Body of pancreas (tissue), 4 donors: Measurements from ENCODE around the gene ST6GALNAC3. TPM values are rescaled to one million over a fixed set of nuclear protein-coding genes. Genes with fewer than 3 reads are reported as not detected.

Experiments
- ATAC-seq: fragments of 150-250 bp; one replicate; pipeline ENCODE4 v1.9.1; 2016
- DNase-seq, 4 donors: peaks; one replicate each; pipeline ENCODE4 v3.0.0-alpha.2; 2019
- H3K27ac ChIP-seq, 4 donors: fragments of 200-600 bp; sonication (generic); 1 replicate in 3 of 4; 2 replicates in 1 of 4; pipeline versions ENCODE4 v1.5.1 to v1.6.1; 2016 to 2019; ENCODE audit warnings: mild to moderate bottlenecking in 1 of 4, mixed read lengths in 1 of 4, moderate library complexity in 1 of 4
- H3K27me3 ChIP-seq, 2 donors: fragments of 200-600 bp; sonication (generic); one replicate each; pipeline ENCODE4 v1.6.0; 2016; ENCODE audit warnings: mild to moderate bottlenecking in 1 of 2
- H3K36me3 ChIP-seq, 2 donors: fragments of 200-600 bp; sonication (generic); replicated peaks in 1 of 2; 2 replicates each; pipeline ENCODE4 v1.5.1; 2016; ENCODE audit warnings: low read depth in 2 of 2; ENCODE audit not compliant: insufficient read depth in 1 of 2
- H3K4me1 ChIP-seq: fragments of 200-600 bp; sonication (generic); one replicate; pipeline ENCODE4 v1.6.0; 2016
- H3K4me3 ChIP-seq, 2 donors: fragments of 200-600 bp; sonication (generic); 1 replicate in 1 of 2; 2 replicates in 1 of 2; pipeline ENCODE4 v1.5.1; 2016 to 2019
- H3K9me3 ChIP-seq, 3 donors: fragments of 200-600 bp; sonication (generic); 1 replicate in 2 of 3; 2 replicates in 1 of 3; pipeline ENCODE4 v1.5.1; 2016
- POLR2A ChIP-seq, 3 donors: fragments of 450-650 bp; IDR thresholded peaks; one replicate each; pipeline ENCODE4 v1.6.1; 2016; ENCODE audit warnings: antibody characterized with exemption in 3 of 3, mild to moderate bottlenecking in 2 of 3
- WGBS, 2 donors: methylation state at CpG; one replicate each; pipeline ENCODE4 v1.1.5; 2017; 5-methylcytosine and 5-hydroxymethylcytosine counted together
- intact Hi-C: fragments of 100-400 bp; cut with DNase I; formaldehyde crosslinking; loops from one replicate; pipeline ENCODE4 v1.15.1; 2023
- total RNA-seq, 2 donors: library from RNA; depleted of rRNA; stranded (reverse); fragments of >200 nt; gene quantifications; one replicate each; pipeline ENCODE4 v1.1.0, GENCODE V29; 2016
- TF ChIP-seq, protein P1 (sequence below), 7 experiments: fragments of 450-650 bp in 4 of 7; fragments of 200-600 bp in 3 of 7; sonication (generic) in 3 of 7; IDR thresholded peaks; one replicate each; pipeline ENCODE4 v1.5.1; 2016 to 2019; ENCODE audit warnings: antibody characterized with exemption in 7 of 7

The ST6GALNAC3 gene
- total RNA-seq, 2 donors from 2014 or later, result 1.3 to 2.3 TPM

DNA sequence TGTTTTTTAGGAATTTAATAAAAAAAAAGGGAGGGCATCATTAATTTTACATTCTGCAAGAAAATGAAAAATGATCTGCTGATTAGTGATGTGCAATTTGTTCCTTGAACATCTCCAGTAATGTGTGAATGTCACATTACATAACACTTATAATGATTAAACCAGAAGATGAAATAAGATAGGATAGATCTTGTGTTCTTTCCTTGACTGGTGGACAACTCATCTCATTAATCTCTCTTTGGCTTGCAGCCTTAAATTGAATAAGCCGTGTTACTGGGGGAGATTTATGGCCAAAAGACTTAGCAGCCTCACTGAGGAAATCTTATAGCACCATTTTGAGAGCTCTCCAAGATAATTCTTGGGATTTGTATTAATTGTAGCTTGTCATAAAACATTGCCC lies 217.2 kb downstream of the ST6GALNAC3 start:
- ATAC-seq (no peak), DNase-seq (no peak)
- intact Hi-C loops, result no loop called here
- H3K9me3 ChIP-seq, result no peaks in the 10 kb centered on the region
- no peaks in the 10 kb centered on the region for H3K36me3 ChIP-seq
- TF ChIP-seq POLR2A (IDR thresholded peaks at IDR 0.05), result no peak
- TF ChIP-seq, protein P1, sequence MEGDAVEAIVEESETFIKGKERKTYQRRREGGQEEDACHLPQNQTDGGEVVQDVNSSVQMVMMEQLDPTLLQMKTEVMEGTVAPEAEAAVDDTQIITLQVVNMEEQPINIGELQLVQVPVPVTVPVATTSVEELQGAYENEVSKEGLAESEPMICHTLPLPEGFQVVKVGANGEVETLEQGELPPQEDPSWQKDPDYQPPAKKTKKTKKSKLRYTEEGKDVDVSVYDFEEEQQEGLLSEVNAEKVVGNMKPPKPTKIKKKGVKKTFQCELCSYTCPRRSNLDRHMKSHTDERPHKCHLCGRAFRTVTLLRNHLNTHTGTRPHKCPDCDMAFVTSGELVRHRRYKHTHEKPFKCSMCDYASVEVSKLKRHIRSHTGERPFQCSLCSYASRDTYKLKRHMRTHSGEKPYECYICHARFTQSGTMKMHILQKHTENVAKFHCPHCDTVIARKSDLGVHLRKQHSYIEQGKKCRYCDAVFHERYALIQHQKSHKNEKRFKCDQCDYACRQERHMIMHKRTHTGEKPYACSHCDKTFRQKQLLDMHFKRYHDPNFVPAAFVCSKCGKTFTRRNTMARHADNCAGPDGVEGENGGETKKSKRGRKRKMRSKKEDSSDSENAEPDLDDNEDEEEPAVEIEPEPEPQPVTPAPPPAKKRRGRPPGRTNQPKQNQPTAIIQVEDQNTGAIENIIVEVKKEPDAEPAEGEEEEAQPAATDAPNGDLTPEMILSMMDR (IDR thresholded peaks at IDR 0.05), result no peak
- no peaks in the 10 kb centered on the region for H3K27me3 ChIP-seq
- no peaks in the 10 kb centered on the region for H3K4me1 ChIP-seq
- no peak overlapping the region for H3K27ac ChIP-seq
- H3K4me3 ChIP-seq, result no peak overlapping the region
- 53 to 64% methylated on average over 1 of the region's 1 CpG for WGBS, 2 donors

DNA sequence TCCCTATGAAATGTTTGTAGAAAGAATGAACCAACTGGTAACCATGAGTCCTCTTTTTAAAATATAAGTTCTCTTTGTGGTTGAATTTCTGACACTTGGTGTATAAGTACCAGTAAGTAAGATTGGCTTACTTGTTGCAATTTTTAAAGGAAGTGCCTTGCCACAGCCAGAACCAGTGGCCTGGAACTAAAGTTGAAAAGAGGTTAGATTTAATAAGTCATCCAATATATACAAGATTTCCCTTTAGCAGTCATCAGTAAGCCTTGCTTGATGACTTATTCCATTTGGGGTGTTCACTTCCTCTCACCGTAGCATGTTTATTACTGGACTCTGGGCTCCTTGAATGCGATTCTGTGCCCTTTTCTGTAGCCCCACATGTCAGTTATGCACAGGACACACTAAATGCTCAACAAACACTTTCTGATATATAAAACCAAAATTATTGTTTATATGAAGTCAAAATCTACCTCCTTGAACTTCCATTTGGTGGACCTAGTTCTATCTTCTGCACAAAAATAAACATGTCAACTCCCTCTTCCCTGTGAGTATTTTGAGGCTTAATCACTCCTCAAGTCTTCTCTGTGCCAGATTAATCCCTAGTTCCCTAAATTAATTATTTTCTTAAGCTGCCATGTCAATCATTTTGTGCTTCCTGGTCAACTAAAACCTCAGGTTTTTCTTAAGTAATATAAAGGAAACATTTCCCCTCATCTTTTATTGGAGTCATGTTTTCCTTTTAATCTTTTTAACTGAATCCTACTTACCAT lies 218.1 kb downstream of the ST6GALNAC3 start:
- no peak overlapping the region for H3K27ac ChIP-seq
- DNase-seq (no peak), ATAC-seq (no peak)
- TF ChIP-seq POLR2A (IDR thresholded peaks at IDR 0.05), result no peak
- TF ChIP-seq, protein P1 (IDR thresholded peaks at IDR 0.05), result no peak
- WGBS, 2 donors, result 79 to 81% methylated on average over 2 of the region's 2 CpGs
- H3K4me3 ChIP-seq, result no peak overlapping the region
- H3K27me3 ChIP-seq, result no peaks in the 10 kb centered on the region
- no peaks in the 10 kb centered on the region for H3K36me3 ChIP-seq
- no peaks in the 10 kb centered on the region for H3K9me3 ChIP-seq
- no peaks in the 10 kb centered on the region for H3K4me1 ChIP-seq
- intact Hi-C loops, result no loop called here

DNA sequence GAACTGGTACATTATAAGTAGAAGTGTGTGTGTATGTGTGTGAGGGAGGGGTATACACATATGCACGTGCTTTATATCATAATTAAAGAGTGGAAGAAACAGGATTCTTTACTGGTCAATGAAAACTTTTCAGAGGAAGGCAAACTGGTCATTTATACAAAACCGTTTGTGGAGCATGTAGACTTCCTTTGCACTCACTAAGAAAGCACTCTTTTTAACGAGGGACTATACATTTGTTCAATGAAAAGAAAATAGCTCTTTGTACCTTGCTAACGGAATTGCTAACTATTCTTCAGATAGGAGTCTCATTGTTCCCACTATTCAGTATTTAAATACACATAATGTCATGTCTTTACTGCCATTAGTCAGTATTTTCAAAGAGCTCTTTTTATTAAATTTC lies 219.3 kb downstream of the ST6GALNAC3 start:
- H3K4me3 ChIP-seq, result no peak overlapping the region
- ATAC-seq (no peak), DNase-seq (no peak)
- H3K36me3 ChIP-seq, result no peaks in the 10 kb centered on the region
- H3K9me3 ChIP-seq, result no peaks in the 10 kb centered on the region
- no peaks in the 10 kb centered on the region for H3K27me3 ChIP-seq
- WGBS, 2 donors, result 21 to 29% methylated on average over 4 of the region's 4 CpGs
- H3K27ac ChIP-seq, result no peak overlapping the region
- H3K4me1 ChIP-seq, result no peaks in the 10 kb centered on the region
- no peak for TF ChIP-seq POLR2A (IDR thresholded peaks at IDR 0.05)
- TF ChIP-seq, protein P1 (IDR thresholded peaks at IDR 0.05), result no peak
- intact Hi-C loops, result no loop called here

DNA sequence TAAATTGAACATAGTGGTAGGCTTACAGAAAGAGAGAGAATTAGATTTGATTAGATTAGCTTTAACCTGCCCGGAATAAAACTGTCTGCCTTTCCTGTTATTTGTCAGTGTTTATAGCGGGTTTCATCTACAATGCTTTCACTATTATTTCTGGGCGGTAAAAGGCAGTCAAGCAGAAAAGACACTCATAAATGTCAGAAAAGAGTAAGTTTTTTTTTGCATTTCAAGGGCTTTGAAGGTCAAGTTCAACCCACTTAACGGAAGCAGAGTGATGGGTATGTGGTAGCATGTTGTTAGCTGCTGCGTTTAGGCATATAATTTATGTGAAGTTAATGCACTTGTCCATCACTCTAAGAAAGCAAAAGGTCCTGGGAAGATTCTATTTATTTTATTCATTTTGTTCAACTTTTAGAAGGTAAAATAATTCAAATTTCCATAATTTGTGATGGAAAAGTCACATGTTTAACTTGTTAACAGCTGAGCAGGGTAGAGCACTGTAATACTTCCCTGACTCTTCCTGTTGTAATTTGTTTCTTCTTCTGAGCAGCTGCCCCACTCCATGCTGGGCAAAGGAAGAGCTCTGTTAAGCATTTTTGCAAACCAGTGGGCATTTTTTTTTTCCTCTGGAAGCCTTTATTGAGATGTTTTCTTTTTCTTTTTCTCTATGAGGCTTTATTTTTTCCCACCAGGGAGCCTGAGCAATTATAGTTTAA lies 220.1 kb downstream of the ST6GALNAC3 start:
- Histone ChIP-seq H3K4me3 (no peak overlapping the region), H3K4me1 (no peaks in the 10 kb centered on the region), H3K36me3 (no peaks in the 10 kb centered on the region), H3K9me3 (no peaks in the 10 kb centered on the region), H3K27me3 (no peaks in the 10 kb centered on the region), H3K27ac (no peak overlapping the region)
- ATAC-seq, result no peak
- WGBS, 2 donors, result 69% methylated on average over 5 of the region's 5 CpGs
- intact Hi-C loops, result no loop called here
- TF ChIP-seq, protein P1 (IDR thresholded peaks at IDR 0.05), result no peak
- TF ChIP-seq POLR2A (IDR thresholded peaks at IDR 0.05), result no peak
- no peak for DNase-seq
